GM18951 (cell line): ENCODE results near the gene FOXN3.

Experiments
- POLR2A ChIP-seq: IDR thresholded peaks from 4 replicates; pipeline ENCODE4 v1.6.1; 2011; ENCODE audit warnings: mild to moderate bottlenecking; ENCODE audit not compliant: insufficient read length, insufficient read depth; ENCODE audit errors: extremely low read depth
- in situ Hi-C: fragments of 300-500 bp; cut with MboI; formaldehyde crosslinking; loops from one replicate; pipeline ENCODE4 v1.12.0; 2022; ENCODE audit warnings: low sequenced_read_pairs, mixed read lengths, inconsistent platforms; ENCODE audit not compliant: unreplicated experiment

The FOXN3 gene

GRCh38 chr14:89443042-89443629, 26.1 kb upstream of the FOXN3 start:
- in situ Hi-C loops = no loop called here
- TF ChIP-seq POLR2A = no peak

DNA sequence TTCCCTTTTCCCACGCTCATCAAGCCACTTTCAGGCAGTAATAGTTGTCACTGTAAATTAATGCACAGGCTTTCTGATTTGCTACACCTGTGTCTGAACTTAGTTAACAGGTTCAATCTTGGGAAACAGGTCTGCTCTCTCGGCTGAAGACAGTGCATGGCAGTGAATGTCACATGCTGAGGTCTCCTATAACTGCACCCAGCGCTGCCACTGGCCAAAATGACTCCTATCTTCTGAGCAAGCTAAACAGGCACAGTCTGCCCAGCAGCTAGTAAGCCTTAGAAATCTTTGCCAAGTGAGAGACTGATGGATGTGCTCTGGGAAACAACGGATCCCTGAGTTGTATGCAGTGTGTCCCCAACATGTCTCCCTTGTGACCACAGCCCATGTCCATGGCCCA, 25.2 kb upstream of the FOXN3 start:
- in situ Hi-C loops = no loop called here
- TF ChIP-seq POLR2A = no peak

- TF ChIP-seq POLR2A = no peak
- in situ Hi-C loops = no loop called here
Measured at GRCh38 chr14:89440986-89441909, 24.2 kb upstream of the FOXN3 start.

- TF ChIP-seq POLR2A = no peak
- in situ Hi-C loops = no loop called here
Measured at GRCh38 chr14:89435892-89436656, 19.0 kb upstream of the FOXN3 start.

DNA sequence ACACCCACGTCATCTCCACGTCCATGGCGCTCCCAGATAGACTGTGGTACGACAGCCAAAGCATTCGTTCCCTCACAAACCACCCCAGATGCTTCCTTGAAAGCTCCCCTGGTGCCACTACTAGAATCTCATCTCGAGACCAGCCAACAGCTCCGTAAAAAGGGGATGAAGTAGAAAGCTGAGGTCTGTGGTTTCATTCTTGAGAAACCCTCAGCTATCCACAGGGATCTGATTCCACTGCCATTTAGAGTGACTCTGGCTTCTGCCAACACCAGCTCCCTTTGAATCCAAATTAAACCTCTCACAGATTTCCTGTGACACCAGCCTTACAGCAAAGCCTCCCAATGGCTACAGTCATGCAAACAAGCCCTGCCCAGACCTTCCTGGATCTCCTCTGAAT, 18.5 kb upstream of the FOXN3 start:
- in situ Hi-C loops = no loop called here
- TF ChIP-seq POLR2A = no peak

DNA sequence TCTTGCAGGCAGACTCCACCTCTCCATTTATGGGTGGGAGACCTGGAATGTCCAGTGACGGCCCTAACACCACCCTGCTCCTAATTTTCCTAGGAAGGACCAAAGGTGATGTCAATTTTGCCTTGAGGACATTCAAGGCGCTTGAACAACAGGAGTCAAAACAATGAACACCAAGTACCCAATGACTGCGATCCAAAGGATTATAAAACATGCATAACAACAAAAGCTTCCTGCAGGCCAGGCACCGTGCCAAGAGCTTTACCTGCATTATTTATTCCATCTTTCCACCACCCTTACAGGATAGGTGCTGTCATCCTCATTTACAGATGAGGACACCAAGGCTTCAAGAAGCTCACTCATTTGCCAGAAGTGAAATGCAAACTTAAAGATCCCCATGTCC, 15.2 kb upstream of the FOXN3 start:
- in situ Hi-C loops = no loop called here
- no peak for TF ChIP-seq POLR2A

GRCh38 chr14:89430391-89431236, 13.6 kb upstream of the FOXN3 start:
- TF ChIP-seq POLR2A = no peak
- in situ Hi-C loops = no loop called here

- TF ChIP-seq POLR2A = no peak
- in situ Hi-C loops = loop anchor here (10.0 kb wide), 1 partner anchor 485 kb away; no protein-coding TSS in a partner anchor
Measured at GRCh38 chr14:89429199-89430181, 12.5 kb upstream of the FOXN3 start.

DNA sequence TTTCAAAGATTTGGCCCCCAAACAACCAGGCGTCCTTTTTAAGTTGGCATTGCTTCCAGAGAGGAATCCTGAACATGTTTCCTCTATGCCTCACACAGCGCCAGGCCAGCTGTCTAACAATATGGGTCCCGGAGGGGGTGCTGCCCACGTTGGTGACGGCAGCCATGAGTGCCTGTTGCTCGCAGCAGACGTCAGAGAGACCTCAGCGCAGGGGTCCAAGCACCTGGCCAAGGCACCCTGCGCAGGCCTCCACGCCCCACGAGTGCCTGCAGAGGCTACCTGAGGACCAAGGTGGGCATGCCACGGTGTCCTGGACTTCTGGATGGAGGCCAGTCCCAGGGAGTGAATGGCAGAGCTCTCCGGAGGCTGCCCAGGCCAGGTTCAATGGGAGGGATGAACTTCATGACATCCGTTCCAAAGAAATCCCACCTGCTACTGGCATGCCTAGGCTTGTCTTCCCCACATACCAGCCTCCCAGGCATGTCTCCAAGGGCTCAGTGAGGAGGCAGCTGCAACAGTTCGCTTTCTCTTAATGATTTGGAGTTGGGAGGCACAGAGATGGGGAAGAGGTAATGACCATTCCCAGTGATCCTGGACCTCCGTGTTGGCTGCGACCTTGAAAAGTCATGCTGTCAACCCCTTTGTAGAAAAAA, 11.6 kb upstream of the FOXN3 start:
- in situ Hi-C loops = loop anchor here (10.0 kb wide), 1 partner anchor 486 kb away; no protein-coding TSS in a partner anchor
- TF ChIP-seq POLR2A = no peak

DNA sequence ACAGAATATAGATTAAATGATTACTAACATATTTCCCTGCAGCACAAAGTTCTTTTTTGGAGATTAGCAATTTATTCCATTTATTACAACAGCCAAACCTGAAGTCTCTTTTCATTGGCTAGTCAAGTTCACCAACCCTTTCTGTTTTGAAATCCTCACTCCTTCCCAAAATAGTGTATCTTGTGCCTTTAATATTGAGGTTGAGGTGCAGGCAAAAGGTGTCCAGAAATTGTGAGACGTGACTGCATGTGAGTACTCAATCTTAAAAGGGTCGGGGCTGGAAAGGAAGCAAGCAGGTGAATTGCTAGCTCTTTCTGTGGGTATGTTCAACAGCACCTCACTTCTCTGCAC, 11.1 kb upstream of the FOXN3 start:
- no peak for TF ChIP-seq POLR2A
- in situ Hi-C loops = loop anchor here (10.0 kb wide), 1 partner anchor 487 kb away; no protein-coding TSS in a partner anchor
